Fibroblast of skin of right biceps (primary cell): ENCODE results near the gene ZNF700.
"Not testable (repeated sequence)": the region's sequence is repeated elsewhere in the genome, so short reads cannot be mapped to it uniquely, and the experiment has no call there.

ENCODE experiments used
- DNase-seq: peaks from one replicate; pipeline ENCODE4 v3.0.0-alpha.2; 2013

The ZNF700 gene

GRCh38 chr19:11941361-11941887 lies 16.5 kb downstream of the ZNF700 start:
- DNase-seq: not testable (repeated sequence)

GRCh38 chr19:11942008-11942842 lies 17.3 kb downstream of the ZNF700 start:
- DNase-seq: no peak

- no peak for DNase-seq
Observed at GRCh38 chr19:11942843-11943108, 17.9 kb downstream of the ZNF700 start.

DNA sequence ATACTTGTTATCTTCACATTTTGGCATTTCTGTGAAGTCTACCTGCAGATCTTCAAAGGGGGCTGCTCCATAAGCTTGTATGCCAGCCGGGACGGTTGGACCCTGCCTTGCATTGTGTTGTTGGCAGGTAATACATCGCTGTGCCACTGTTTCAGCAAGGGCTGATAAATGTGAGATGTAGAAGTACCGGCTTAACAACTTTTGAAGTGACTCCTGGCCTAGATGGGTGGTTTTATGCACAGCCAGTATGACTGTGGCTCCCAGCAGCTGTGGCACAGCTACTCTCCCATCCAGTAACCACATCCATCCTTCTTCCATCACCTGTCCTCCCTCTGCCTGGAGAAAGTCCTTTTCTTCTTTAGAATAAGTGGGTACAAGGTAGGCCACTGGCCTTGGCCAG lies 19.7 kb downstream of the ZNF700 start:
- DNase-seq: no peak

DNA sequence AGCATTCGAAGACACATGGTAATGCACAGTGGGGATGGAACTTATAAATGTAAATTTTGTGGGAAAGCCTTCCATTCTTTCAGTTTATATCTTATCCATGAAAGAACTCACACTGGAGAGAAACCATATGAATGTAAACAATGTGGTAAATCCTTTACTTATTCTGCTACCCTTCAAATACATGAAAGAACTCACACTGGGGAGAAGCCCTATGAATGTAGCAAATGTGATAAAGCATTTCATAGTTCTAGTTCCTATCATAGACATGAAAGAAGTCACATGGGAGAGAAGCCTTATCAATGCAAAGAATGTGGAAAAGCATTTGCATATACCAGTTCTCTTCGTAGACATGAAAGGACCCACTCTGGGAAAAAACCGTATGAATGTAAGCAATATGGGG lies 23.7 kb downstream of the ZNF700 start:
- DNase-seq: no peak

DNA sequence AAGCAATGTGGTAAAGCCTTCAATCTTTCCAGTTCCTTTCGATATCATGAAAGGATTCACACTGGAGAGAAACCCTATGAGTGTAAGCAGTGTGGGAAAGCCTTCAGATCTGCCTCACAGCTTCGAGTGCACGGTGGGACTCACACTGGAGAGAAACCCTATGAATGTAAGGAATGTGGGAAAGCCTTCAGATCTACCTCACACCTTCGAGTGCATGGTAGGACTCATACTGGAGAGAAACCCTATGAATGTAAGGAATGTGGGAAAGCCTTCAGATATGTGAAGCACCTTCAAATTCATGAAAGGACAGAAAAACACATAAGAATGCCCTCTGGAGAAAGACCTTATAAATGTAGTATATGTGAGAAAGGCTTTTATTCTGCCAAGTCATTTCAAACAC lies 24.3 kb downstream of the ZNF700 start:
- peak; percentile 18 for DNase-seq

GRCh38 chr19:11949614-11950080 lies 24.7 kb downstream of the ZNF700 start:
- DNase-seq: not testable (repeated sequence)

GRCh38 chr19:11950312-11950711 lies 25.4 kb downstream of the ZNF700 start:
- DNase-seq: no peak

DNA sequence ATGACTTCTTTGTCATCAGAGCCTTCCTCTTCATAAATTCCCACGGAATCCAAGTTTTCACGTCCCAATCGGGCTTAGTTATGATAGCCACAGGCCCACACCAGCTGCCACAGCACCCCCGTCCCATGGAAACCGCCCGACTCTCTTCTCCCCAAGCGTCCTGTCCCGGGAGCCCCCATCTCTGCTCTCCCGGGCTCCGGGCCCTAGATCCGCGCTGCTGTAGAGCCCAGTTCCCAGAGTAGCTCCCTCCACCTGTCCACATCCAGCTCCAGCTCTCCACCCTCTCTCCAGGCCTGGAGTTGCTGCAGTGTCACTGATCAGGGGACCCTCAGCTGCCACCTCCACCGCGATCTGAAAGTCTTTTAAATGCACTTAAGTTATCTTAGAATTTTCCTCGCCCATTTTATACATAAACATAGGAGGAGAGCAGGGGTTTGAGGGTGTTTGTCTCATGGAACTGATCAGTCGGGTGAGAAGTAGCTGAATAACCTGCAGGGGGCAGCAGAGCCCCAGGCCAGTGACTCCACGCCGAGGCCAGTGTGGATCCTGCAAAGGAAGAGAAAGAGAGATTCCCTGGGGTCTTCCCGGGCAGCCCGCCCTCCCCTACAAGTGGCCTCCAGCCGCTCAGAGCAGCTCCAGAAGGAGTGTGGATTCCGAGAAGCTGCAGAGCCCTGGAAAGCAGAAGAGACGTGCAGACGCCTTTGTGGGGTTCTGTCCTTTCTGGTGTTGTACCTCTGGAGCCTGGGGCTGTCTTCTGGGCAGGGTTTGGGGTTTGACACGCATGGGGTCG lies 38.9 kb downstream of the ZNF700 start:
- DNase-seq: peak; percentile 61

GRCh38 chr19:11964496-11964857 lies 39.6 kb downstream of the ZNF700 start:
- DNase-seq: no peak

GRCh38 chr19:11964858-11965645 lies 40.1 kb downstream of the ZNF700 start, which contains the start of gene ZNF763:
ZNF763 (plus strand) TSS chr19:11965040; CDS start chr19:11965209, 169 bp downstream.
- DNase-seq: peak; percentile 76

DNA sequence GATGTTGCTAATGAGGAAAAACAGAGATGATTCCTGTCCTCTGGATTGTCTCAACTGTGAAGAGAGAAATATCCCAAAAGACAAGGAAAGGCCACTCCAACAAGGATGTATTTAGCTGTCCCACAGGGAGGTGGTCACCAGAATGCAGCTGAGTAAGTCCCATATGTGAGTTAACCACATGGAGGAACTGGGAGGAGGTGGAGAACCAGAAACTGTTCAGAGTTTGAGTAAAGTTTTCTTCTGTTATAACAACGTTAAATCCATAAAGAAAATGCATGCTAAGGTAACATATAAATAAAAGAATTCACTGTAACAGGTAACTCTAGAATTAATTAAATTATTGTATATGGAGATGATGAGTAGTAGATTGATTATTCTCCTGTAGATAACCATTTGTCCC lies 45.3 kb downstream of the ZNF700 start:
- no peak for DNase-seq

GRCh38 chr19:11971041-11971440 lies 46.1 kb downstream of the ZNF700 start:
- no peak for DNase-seq

GRCh38 chr19:11973019-11973810 lies 48.3 kb downstream of the ZNF700 start:
- no peak for DNase-seq

DNA sequence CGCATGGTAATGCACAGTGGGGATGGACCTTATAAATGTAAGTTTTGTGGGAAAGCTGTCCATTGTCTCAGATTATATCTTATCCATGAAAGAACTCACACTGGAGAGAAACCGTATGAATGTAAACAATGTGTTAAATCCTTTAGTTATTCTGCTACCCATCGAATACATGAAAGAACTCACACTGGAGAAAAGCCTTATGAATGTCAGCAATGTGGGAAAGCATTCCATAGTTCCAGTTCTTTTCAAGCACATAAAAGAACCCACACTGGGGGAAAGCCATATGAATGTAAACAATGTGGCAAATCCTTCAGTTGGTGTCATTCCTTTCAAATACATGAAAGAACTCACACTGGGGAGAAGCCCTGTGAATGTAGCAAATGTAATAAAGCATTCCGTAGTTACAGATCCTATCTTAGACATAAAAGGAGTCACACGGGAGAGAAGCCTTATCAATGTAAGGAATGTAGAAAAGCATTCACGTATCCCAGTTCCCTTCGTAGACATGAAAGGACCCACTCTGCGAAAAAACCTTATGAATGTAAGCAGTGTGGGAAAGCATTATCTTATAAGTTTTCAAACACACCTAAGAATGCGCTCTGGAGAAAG lies 53.7 kb downstream of the ZNF700 start:
- DNase-seq: no peak

DNA sequence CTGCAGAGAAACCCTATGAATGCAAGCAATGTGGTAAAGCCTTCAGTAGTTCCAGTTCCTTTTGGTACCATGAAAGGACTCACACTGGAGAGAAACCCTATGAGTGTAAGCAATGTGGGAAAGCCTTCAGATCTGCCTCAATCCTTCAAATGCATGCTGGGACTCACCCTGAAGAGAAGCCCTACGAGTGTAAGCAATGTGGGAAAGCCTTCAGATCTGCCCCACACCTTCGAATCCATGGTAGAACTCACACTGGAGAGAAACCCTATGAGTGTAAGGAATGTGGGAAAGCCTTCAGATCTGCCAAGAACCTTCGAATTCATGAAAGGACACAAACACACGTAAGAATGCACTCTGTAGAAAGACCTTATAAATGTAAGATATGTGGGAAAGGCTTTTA lies 54.6 kb downstream of the ZNF700 start:
- no peak for DNase-seq

- DNase-seq: no peak
Observed at GRCh38 chr19:11982526-11982925, 57.6 kb downstream of the ZNF700 start.

DNA sequence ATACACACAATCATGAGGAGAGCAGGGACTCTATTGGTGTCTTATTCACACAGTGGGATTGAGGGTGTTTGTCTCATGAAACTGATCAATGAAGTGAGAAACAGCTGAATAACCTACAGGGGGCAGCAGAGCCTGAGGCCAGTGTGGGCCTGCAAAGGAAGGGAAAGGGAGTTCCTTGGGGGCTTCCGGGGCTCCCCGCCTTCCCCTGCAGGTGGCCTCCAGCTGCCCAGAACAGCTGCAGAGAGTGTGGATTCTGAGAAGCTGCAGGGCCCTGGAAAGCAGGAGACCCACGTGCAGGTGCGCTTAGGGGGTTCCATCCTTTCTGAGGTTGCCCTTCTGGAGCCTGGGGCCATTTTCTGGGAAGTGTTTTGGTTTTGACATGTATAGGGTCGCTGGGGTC lies 60.1 kb downstream of the ZNF700 start:
- DNase-seq: no peak

DNA sequence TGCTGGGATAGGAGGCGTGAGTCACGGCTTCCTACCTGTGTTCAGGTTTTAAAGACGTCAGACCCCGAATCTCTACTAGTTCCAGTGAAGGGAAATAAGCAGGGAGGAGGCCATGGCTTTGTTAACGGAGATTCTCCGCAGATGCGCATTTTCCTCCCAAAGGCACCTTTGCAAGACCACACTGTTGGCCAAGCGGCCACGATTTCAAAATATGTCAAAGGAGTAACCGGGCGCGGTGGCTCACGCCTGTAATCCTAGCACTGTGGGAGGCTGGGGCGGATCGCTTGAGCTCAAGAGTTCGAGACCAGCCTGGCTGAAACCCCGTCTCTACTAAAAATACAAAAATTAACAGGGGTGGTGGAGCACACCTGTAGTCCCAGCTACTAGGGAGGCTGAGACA lies 61.8 kb downstream of the ZNF700 start:
- no peak for DNase-seq

DNA sequence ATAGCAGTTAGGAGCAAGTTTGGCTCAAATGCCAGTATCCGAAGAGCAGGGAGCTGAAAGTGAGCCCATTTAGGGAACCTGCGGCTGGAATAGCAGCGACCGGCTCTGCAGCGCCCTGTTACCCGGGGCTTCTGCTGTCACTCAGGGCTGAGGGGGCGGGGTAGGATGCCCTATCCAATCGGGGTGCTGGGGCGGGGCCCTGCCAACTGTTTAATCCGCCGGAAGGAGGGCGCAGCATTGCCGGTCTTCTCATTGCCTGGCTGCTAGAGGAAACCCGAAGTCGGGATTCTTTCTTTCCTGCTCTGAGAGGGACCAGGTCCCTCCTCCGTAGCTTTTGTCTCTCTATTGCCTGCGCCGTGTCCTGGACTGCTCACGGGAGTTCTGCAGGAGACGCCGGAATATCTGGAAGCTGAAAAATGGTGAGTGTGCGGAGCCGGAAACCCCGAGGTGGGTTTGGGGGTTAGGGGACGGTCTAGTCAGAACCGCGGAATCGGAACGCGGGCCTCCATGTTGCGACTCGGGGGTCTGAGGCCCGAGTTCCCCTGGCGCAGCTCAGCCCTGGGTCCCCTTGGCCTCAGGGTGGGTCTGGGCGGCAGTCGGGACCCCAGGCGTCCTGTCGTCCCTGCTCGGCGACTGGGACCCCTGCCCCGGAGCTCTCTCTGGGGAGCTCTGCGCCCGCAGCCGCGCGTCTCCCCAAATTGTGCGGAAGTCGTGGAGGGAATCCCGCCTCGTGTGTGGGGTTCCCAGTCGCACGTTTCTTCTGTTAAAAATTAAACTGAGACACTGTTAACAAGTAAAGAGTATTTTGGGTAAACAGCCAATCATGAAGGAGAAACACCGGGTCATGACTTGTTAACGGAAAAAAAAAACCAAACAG lies 62.7 kb downstream of the ZNF700 start:
- DNase-seq: peak; percentile 93

- DNase-seq: no peak
Observed at GRCh38 chr19:11989112-11989456, 64.2 kb downstream of the ZNF700 start.
